Lung (tissue), 12 donors: ENCODE data around the gene TNFSF8. TPM values are rescaled to one million over a fixed set of nuclear protein-coding genes. Genes with fewer than 3 reads are reported as not detected.

Experiments used
- ATAC-seq: fragments of 200-7000 bp; cut with Tn5 transposase; one replicate; pipeline ENCODE4 v1.9.1; 2020; ENCODE audit warnings: moderate number of reproducible peaks; ENCODE audit not compliant: insufficient read depth, low FRiP score
- DNase-seq, 3 donors: peaks; one replicate each; pipeline ENCODE4 v3.0.0-alpha.2; 2013 to 2017
- H3K27ac ChIP-seq, 2 donors: one replicate each; pipeline ENCODE4 v1.5.1; 2013; ENCODE audit warnings: mild to moderate bottlenecking in 2 of 2, moderate library complexity in 2 of 2, control low read depth in 1 of 2, inconsistent platforms in 1 of 2, low read depth in 1 of 2, low read length in 1 of 2
- H3K27me3 ChIP-seq, 3 donors: one replicate each; pipeline ENCODE4 v1.5.1; 2013; ENCODE audit warnings: low read length in 2 of 3; ENCODE audit not compliant: control insufficient read depth in 3 of 3, insufficient read depth in 3 of 3
- H3K36me3 ChIP-seq, 4 donors: one replicate each; pipeline ENCODE4 v1.5.1; 2013; ENCODE audit warnings: low read length in 4 of 4, mild to moderate bottlenecking in 1 of 4, moderate library complexity in 1 of 4; ENCODE audit not compliant: control insufficient read depth in 4 of 4, insufficient read depth in 4 of 4
- H3K4me1 ChIP-seq, 5 donors: one replicate each; pipeline ENCODE4 v1.5.1; 2013; ENCODE audit warnings: low read length in 5 of 5, mild to moderate bottlenecking in 2 of 5, moderate library complexity in 1 of 5; ENCODE audit not compliant: control insufficient read depth in 5 of 5, insufficient read depth in 5 of 5
- H3K4me3 ChIP-seq: one replicate; pipeline ENCODE4 v1.5.1; 2013; ENCODE audit warnings: mild to moderate bottlenecking, control low read depth, moderate library complexity
- H3K9ac ChIP-seq, 2 donors: one replicate each; pipeline ENCODE4 v1.5.1; 2013; ENCODE audit warnings: low read length in 2 of 2, control low read depth in 1 of 2; ENCODE audit not compliant: insufficient read depth in 1 of 2
- H3K9me3 ChIP-seq, 4 donors: one replicate each; pipeline ENCODE4 v1.5.1; 2013; ENCODE audit warnings: low read length in 3 of 4, mild to moderate bottlenecking in 1 of 4, moderate library complexity in 1 of 4; ENCODE audit not compliant: control insufficient read depth in 4 of 4, insufficient read depth in 3 of 4
- WGBS, 2 donors: extraction: QIAGEN DNeasy Blood & Tissue Kit; methylation state at CpG; one replicate each; pipeline ENCODE4 v1.1.7; 2013; 5-methylcytosine and 5-hydroxymethylcytosine counted together
- polyA plus RNA-seq, 2 donors: library from polyadenylated mRNA; stranded (reverse); fragments of 200-250 nt; gene quantifications; one replicate each; pipeline ENCODE4 v1.2.1, GENCODE V29; 2013
- total RNA-seq, 2 donors: library from RNA; depleted of rRNA in 1 of 2; stranded (reverse); fragments of >200 nt in 1 of 2; gene quantifications; one replicate each; pipeline ENCODE4 v1.2.1, GENCODE V29; 2014 to 2021
- TF ChIP-seq, protein P1 (sequence below): IDR thresholded peaks from 2 replicates; pipeline ENCODE4 v1.5.1; 2012; ENCODE audit warnings: mild to moderate bottlenecking; ENCODE audit errors: control extremely low read depth, extremely low read depth
- donor health status: control.
- donor health status: control.
- donor health status: Bipolar disorder and iron deficiency.
- donor health status: healthy.
- donor health status: DM: yes; HTN: yes; CAD: no.

TNFSF8 gene
- total and polyA plus RNA-seq, 4 donors = 0.61 to 8.7 (median 4.8) TPM

GRCh38 chr9:114936581-114936980 is 6.2 kb upstream of the TNFSF8 start:
- Histone ChIP-seq H3K36me3 (no peaks in the 10 kb centered on the region), H3K27ac (no peak overlapping the region), H3K27me3 (no peaks in the 10 kb centered on the region), H3K9ac (no peak overlapping the region), H3K4me1 (peaks cover 0 to 48% (median 5%) of the 10 kb centered on the region in 5 donors), H3K9me3 (no peaks in the 10 kb centered on the region), H3K4me3 (no peak overlapping the region)
- ATAC-seq (no peak), DNase-seq (no peak)
- WGBS, 2 donors = 53 to 73% methylated on average over 1 of the region's 1 CpG
- TF ChIP-seq, protein P1, sequence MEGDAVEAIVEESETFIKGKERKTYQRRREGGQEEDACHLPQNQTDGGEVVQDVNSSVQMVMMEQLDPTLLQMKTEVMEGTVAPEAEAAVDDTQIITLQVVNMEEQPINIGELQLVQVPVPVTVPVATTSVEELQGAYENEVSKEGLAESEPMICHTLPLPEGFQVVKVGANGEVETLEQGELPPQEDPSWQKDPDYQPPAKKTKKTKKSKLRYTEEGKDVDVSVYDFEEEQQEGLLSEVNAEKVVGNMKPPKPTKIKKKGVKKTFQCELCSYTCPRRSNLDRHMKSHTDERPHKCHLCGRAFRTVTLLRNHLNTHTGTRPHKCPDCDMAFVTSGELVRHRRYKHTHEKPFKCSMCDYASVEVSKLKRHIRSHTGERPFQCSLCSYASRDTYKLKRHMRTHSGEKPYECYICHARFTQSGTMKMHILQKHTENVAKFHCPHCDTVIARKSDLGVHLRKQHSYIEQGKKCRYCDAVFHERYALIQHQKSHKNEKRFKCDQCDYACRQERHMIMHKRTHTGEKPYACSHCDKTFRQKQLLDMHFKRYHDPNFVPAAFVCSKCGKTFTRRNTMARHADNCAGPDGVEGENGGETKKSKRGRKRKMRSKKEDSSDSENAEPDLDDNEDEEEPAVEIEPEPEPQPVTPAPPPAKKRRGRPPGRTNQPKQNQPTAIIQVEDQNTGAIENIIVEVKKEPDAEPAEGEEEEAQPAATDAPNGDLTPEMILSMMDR = no peak

DNA sequence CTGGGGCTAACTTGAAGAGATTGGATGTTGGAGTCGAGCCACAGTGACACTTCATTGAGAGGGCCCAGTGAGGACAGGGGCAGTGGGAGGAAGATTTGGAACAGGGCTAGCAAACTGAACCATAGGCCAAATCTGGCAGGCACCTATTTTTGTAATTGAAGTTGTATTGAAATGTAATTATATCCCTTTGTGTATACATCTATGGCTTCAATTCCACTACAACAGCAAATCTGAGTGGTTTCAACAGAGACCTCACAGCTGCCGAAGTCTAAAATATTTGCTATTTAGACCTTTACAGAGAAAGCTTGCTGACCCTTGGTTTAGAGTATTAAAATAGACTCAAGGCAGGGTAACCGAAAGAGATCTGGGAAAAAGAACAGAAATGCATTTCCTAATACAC is 4.7 kb upstream of the TNFSF8 start:
- Histone ChIP-seq H3K9me3 (no peaks in the 10 kb centered on the region), H3K27ac (no peak overlapping the region), H3K4me1 (peaks cover 0 to 52% (median 15%) of the 10 kb centered on the region in 5 donors), H3K27me3 (no peaks in the 10 kb centered on the region), H3K4me3 (no peak overlapping the region), H3K36me3 (no peaks in the 10 kb centered on the region), H3K9ac (no peak overlapping the region)
- peak; percentile 92 to 99 (median 98) for DNase-seq
- TF ChIP-seq, protein P1 = no peak
- no peak for ATAC-seq
- WGBS, 2 donors = 70 to 79% methylated on average over 3 of the region's 3 CpGs

GRCh38 chr9:114932502-114932901 is 2.1 kb upstream of the TNFSF8 start:
- Histone ChIP-seq H3K27me3 (no peaks in the 10 kb centered on the region), H3K4me1 (peaks cover 0 to 40% (median 15%) of the 10 kb centered on the region in 5 donors), H3K4me3 (no peak overlapping the region), H3K9me3 (no peaks in the 10 kb centered on the region), H3K9ac (no peak overlapping the region), H3K27ac (no peak overlapping the region), H3K36me3 (no peaks in the 10 kb centered on the region)
- DNase-seq (no peak), ATAC-seq (no peak)
- TF ChIP-seq, protein P1 = no peak
- WGBS, 2 donors = 74 to 75% methylated on average over 3 of the region's 3 CpGs

- H3K9ac ChIP-seq = no peak overlapping the region
- whole genome bisulfite sequencing, 2 donors = 82% methylated on average over 5 of the region's 5 CpGs
- DNase-seq = no peak
- ATAC-seq = no peak
- H3K27me3 ChIP-seq = no peaks in the 10 kb centered on the region
- H3K9me3 ChIP-seq = no peaks in the 10 kb centered on the region
- H3K27ac ChIP-seq = no peak overlapping the region
- no peak overlapping the region for H3K4me3 ChIP-seq
- no peaks in the 10 kb centered on the region for H3K36me3 ChIP-seq
- TF ChIP-seq, protein P1 = no peak
- H3K4me1 ChIP-seq = peaks cover 0 to 40% (median 15%) of the 10 kb centered on the region in 5 donors
Observed at GRCh38 chr9:114931407-114931806, 1.0 kb upstream of the TNFSF8 start.
